Left kidney (tissue), 2 donors: ENCODE measurements around the gene ARGLU1. TPM values are rescaled to one million over a fixed set of nuclear protein-coding genes. Genes with fewer than 3 reads are reported as not detected.

ENCODE experiments used
- DNase-seq: peaks from one replicate; pipeline ENCODE4 v3.0.0-alpha.2; 2013
- polyA plus RNA-seq: library from polyadenylated mRNA; unstranded; fragments of 120-200 nt; gene quantifications from one replicate; pipeline ENCODE4 v1.2.1, GENCODE V29; 2013; ENCODE audit not compliant: insufficient read length

Gene ARGLU1
- polyA plus RNA-seq, 1 donor, result 434 TPM

GRCh38 chr13:106550570-106551135 is 17.3 kb downstream of the ARGLU1 start:
- no peak for DNase-seq

- DNase-seq, result no peak
Measured at GRCh38 chr13:106548064-106548696, 19.8 kb downstream of the ARGLU1 start.

GRCh38 chr13:106541826-106542225 is 26.1 kb downstream of the ARGLU1 start:
- DNase-seq, result no peak

- no peak for DNase-seq
Measured at GRCh38 chr13:106540613-106541012, 27.3 kb downstream of the ARGLU1 start.

GRCh38 chr13:106537521-106537920 is 30.4 kb downstream of the ARGLU1 start:
- DNase-seq, result no peak

- peak; percentile 94 for DNase-seq
Measured at GRCh38 chr13:106536244-106537034, 31.5 kb downstream of the ARGLU1 start.

- DNase-seq, result peak; percentile 90
Measured at GRCh38 chr13:106535552-106536243, 32.2 kb downstream of the ARGLU1 start, which contains the start of gene EFNB2. EFNB2 (minus strand) TSS chr13:106535662; CDS start chr13:106534964, 698 bp downstream.

GRCh38 chr13:106534639-106535551 is 33.0 kb downstream of the ARGLU1 start:
- DNase-seq, result no peak

- no peak for DNase-seq
Measured at GRCh38 chr13:106533943-106534638, 33.8 kb downstream of the ARGLU1 start.

- peak; percentile 87 for DNase-seq
Measured at GRCh38 chr13:106533101-106533942, 34.6 kb downstream of the ARGLU1 start.

GRCh38 chr13:106532111-106532929 is 35.6 kb downstream of the ARGLU1 start:
- no peak for DNase-seq

- no peak for DNase-seq
Measured at GRCh38 chr13:106530980-106531481, 36.9 kb downstream of the ARGLU1 start.

GRCh38 chr13:106530171-106530851 is 37.6 kb downstream of the ARGLU1 start:
- DNase-seq, result no peak

- no peak for DNase-seq
Measured at GRCh38 chr13:106529415-106530170, 38.3 kb downstream of the ARGLU1 start.

- no peak for DNase-seq
Measured at GRCh38 chr13:106528718-106529414, 39.1 kb downstream of the ARGLU1 start.

GRCh38 chr13:106527826-106528225 is 40.1 kb downstream of the ARGLU1 start:
- no peak for DNase-seq

- DNase-seq, result no peak
Measured at GRCh38 chr13:106527445-106527801, 40.5 kb downstream of the ARGLU1 start.
